Measurements from ENCODE around the gene SMARCAL1. TPM values are rescaled to one million over a fixed set of nuclear protein-coding genes. Genes with fewer than 3 reads are reported as not detected.

Gene SMARCAL1
- 1 to 10 TPM; 5.4 to 6.7 TPM for polyA plus RNA-seq

- H3K27me3 ChIP-seq (ENCODE audit: control insufficient read depth in 1 of 2, insufficient read depth in 2 of 2, low read length in 2 of 2): no peaks in the 10 kb centered on the region
- 6% methylated on average over 54 to 56 of the region's 56 CpGs for WGBS, 2 donors
- H3K4me1 ChIP-seq (ENCODE audit: control insufficient read depth in 2 of 2, insufficient read depth in 2 of 2, low read length in 1 of 2): no peaks in the 10 kb centered on the region
- no peaks in the 10 kb centered on the region for H3K9me3 ChIP-seq (ENCODE audit: control insufficient read depth in 2 of 2, insufficient read depth in 1 of 2, low read depth in 1 of 2, low read length in 1 of 2)
- H3K27ac ChIP-seq (ENCODE audit: low read depth in 2 of 2, low read length in 1 of 2): peak within 1 kb of the TSS; percentile 90 to 93
- H3K36me3 ChIP-seq (ENCODE audit: control insufficient read depth in 2 of 2, insufficient read depth in 2 of 2, low read length in 1 of 2): peaks cover 6 to 10% of the 10 kb centered on the region in 2 donors
- H3K4me3 ChIP-seq (ENCODE audit: low read depth in 1 of 2, low read length in 2 of 2): peak within 1 kb of the TSS; percentile 67 to 72
Measured at GRCh38 chr2:216412022-216412999, at the start of gene SMARCAL1. Gene SMARCAL1 (plus strand): TSS chr2:216412484. CDS start chr2:216414705, 2,221 bp downstream.

GRCh38 chr2:216362730-216363129, 49.6 kb upstream of the SMARCAL1 start:
- Histone ChIP-seq H3K36me3 (ENCODE audit: control insufficient read depth in 2 of 2, insufficient read depth in 2 of 2, low read length in 1 of 2) (no peaks in the 10 kb centered on the region), H3K27me3 (ENCODE audit: control insufficient read depth in 1 of 2, insufficient read depth in 2 of 2, low read length in 2 of 2) (no peaks in the 10 kb centered on the region), H3K27ac (ENCODE audit: low read depth in 2 of 2, low read length in 1 of 2) (no peak overlapping the region), H3K4me1 (ENCODE audit: control insufficient read depth in 2 of 2, insufficient read depth in 2 of 2, low read length in 1 of 2) (peaks cover 2% of the 10 kb centered on the region in 2 donors), H3K9me3 (ENCODE audit: control insufficient read depth in 2 of 2, insufficient read depth in 1 of 2, low read depth in 1 of 2, low read length in 1 of 2) (no peaks in the 10 kb centered on the region), H3K4me3 (ENCODE audit: low read depth in 1 of 2, low read length in 2 of 2) (no peak overlapping the region)
- WGBS, 2 donors: 37 to 42% methylated on average over 2 of the region's 2 CpGs

- Histone ChIP-seq H3K4me3 (ENCODE audit: low read depth in 1 of 2, low read length in 2 of 2) (no peak overlapping the region), H3K9me3 (ENCODE audit: control insufficient read depth in 2 of 2, insufficient read depth in 1 of 2, low read depth in 1 of 2, low read length in 1 of 2) (no peaks in the 10 kb centered on the region), H3K27me3 (ENCODE audit: control insufficient read depth in 1 of 2, insufficient read depth in 2 of 2, low read length in 2 of 2) (no peaks in the 10 kb centered on the region)
Measured at GRCh38 chr2:216363221-216363620, 49.1 kb upstream of the SMARCAL1 start.

GRCh38 chr2:216365518-216365917, 46.8 kb upstream of the SMARCAL1 start:
- 87 to 90% methylated on average over 2 of the region's 2 CpGs for WGBS, 2 donors
- Histone ChIP-seq H3K27me3 (ENCODE audit: control insufficient read depth in 1 of 2, insufficient read depth in 2 of 2, low read length in 2 of 2) (peaks cover 0 to 3% of the 10 kb centered on the region in 2 donors), H3K27ac (ENCODE audit: low read depth in 2 of 2, low read length in 1 of 2) (no peak overlapping the region), H3K4me3 (ENCODE audit: low read depth in 1 of 2, low read length in 2 of 2) (no peak overlapping the region), H3K4me1 (ENCODE audit: control insufficient read depth in 2 of 2, insufficient read depth in 2 of 2, low read length in 1 of 2) (peaks cover 2% of the 10 kb centered on the region in 2 donors), H3K9me3 (ENCODE audit: control insufficient read depth in 2 of 2, insufficient read depth in 1 of 2, low read depth in 1 of 2, low read length in 1 of 2) (no peaks in the 10 kb centered on the region), H3K36me3 (ENCODE audit: control insufficient read depth in 2 of 2, insufficient read depth in 2 of 2, low read length in 1 of 2) (no peaks in the 10 kb centered on the region)

More at GRCh38 chr2:216363221-216363620, 49.1 kb upstream of the SMARCAL1 start:
- 42 to 57% methylated on average over 3 of the region's 3 CpGs for WGBS, 2 donors
- Histone ChIP-seq H3K27ac (ENCODE audit: low read depth in 2 of 2, low read length in 1 of 2) (no peak overlapping the region), H3K36me3 (ENCODE audit: control insufficient read depth in 2 of 2, insufficient read depth in 2 of 2, low read length in 1 of 2) (no peaks in the 10 kb centered on the region), H3K4me1 (ENCODE audit: control insufficient read depth in 2 of 2, insufficient read depth in 2 of 2, low read length in 1 of 2) (peaks cover 2% of the 10 kb centered on the region in 2 donors)

- H3K36me3 ChIP-seq (ENCODE audit: control insufficient read depth in 2 of 2, insufficient read depth in 2 of 2, low read length in 1 of 2): no peaks in the 10 kb centered on the region
- H3K27me3 ChIP-seq (ENCODE audit: control insufficient read depth in 1 of 2, insufficient read depth in 2 of 2, low read length in 2 of 2): peaks cover 0 to 11% of the 10 kb centered on the region in 2 donors
- 46 to 48% methylated on average over 5 of the region's 5 CpGs for WGBS, 2 donors
- H3K4me1 ChIP-seq (ENCODE audit: control insufficient read depth in 2 of 2, insufficient read depth in 2 of 2, low read length in 1 of 2): peaks cover 4 to 8% of the 10 kb centered on the region in 2 donors
- no peaks in the 10 kb centered on the region for H3K9me3 ChIP-seq (ENCODE audit: control insufficient read depth in 2 of 2, insufficient read depth in 1 of 2, low read depth in 1 of 2, low read length in 1 of 2)
- no peak overlapping the region for H3K4me3 ChIP-seq (ENCODE audit: low read depth in 1 of 2, low read length in 2 of 2)
- no peak overlapping the region for H3K27ac ChIP-seq (ENCODE audit: low read depth in 2 of 2, low read length in 1 of 2)
Measured at GRCh38 chr2:216366777-216367471, 45.4 kb upstream of the SMARCAL1 start.

- Histone ChIP-seq H3K9me3 (ENCODE audit: control insufficient read depth in 2 of 2, insufficient read depth in 1 of 2, low read depth in 1 of 2, low read length in 1 of 2) (no peaks in the 10 kb centered on the region), H3K36me3 (ENCODE audit: control insufficient read depth in 2 of 2, insufficient read depth in 2 of 2, low read length in 1 of 2) (no peaks in the 10 kb centered on the region), H3K27me3 (ENCODE audit: control insufficient read depth in 1 of 2, insufficient read depth in 2 of 2, low read length in 2 of 2) (peaks cover 0 to 11% of the 10 kb centered on the region in 2 donors), H3K4me1 (ENCODE audit: control insufficient read depth in 2 of 2, insufficient read depth in 2 of 2, low read length in 1 of 2) (peaks cover 2 to 12% of the 10 kb centered on the region in 2 donors), H3K4me3 (ENCODE audit: low read depth in 1 of 2, low read length in 2 of 2) (no peak overlapping the region), H3K27ac (ENCODE audit: low read depth in 2 of 2, low read length in 1 of 2) (no peak overlapping the region)
- 70 to 80% methylated on average over 18 of the region's 18 CpGs for WGBS, 2 donors
Measured at GRCh38 chr2:216369821-216370220, 42.5 kb upstream of the SMARCAL1 start.

GRCh38 chr2:216370961-216371712, 41.1 kb upstream of the SMARCAL1 start:
- H3K36me3 ChIP-seq (ENCODE audit: control insufficient read depth in 2 of 2, insufficient read depth in 2 of 2, low read length in 1 of 2): no peaks in the 10 kb centered on the region
- H3K27me3 ChIP-seq (ENCODE audit: control insufficient read depth in 1 of 2, insufficient read depth in 2 of 2, low read length in 2 of 2): peaks cover 0 to 11% of the 10 kb centered on the region in 2 donors
- no peaks in the 10 kb centered on the region for H3K9me3 ChIP-seq (ENCODE audit: control insufficient read depth in 2 of 2, insufficient read depth in 1 of 2, low read depth in 1 of 2, low read length in 1 of 2)
- no peak overlapping the region for H3K27ac ChIP-seq (ENCODE audit: low read depth in 2 of 2, low read length in 1 of 2)
- WGBS, 2 donors: 2 to 4% methylated on average over 30 to 53 of the region's 53 CpGs
- H3K4me1 ChIP-seq (ENCODE audit: control insufficient read depth in 2 of 2, insufficient read depth in 2 of 2, low read length in 1 of 2): peaks cover 2 to 12% of the 10 kb centered on the region in 2 donors
- no peak overlapping the region for H3K4me3 ChIP-seq (ENCODE audit: low read depth in 1 of 2, low read length in 2 of 2)

- H3K4me1 ChIP-seq (ENCODE audit: control insufficient read depth in 2 of 2, insufficient read depth in 2 of 2, low read length in 1 of 2): peaks cover 2 to 12% of the 10 kb centered on the region in 2 donors
- H3K9me3 ChIP-seq (ENCODE audit: control insufficient read depth in 2 of 2, insufficient read depth in 1 of 2, low read depth in 1 of 2, low read length in 1 of 2): no peaks in the 10 kb centered on the region
- WGBS, 2 donors: 3% methylated on average over 55 to 59 of the region's 60 CpGs
- peak within 1 kb of the TSS in 1 of 2 donors; percentile 8 for H3K4me3 ChIP-seq (ENCODE audit: low read depth in 1 of 2, low read length in 2 of 2)
- no peak within 1 kb of the TSS for H3K27ac ChIP-seq (ENCODE audit: low read depth in 2 of 2, low read length in 1 of 2)
- H3K36me3 ChIP-seq (ENCODE audit: control insufficient read depth in 2 of 2, insufficient read depth in 2 of 2, low read length in 1 of 2): no peaks in the 10 kb centered on the region
- H3K27me3 ChIP-seq (ENCODE audit: control insufficient read depth in 1 of 2, insufficient read depth in 2 of 2, low read length in 2 of 2): peaks cover 0 to 11% of the 10 kb centered on the region in 2 donors
Measured at GRCh38 chr2:216371721-216372702, 40.3 kb upstream of the SMARCAL1 start, which contains the start of gene MARCHF4. Gene MARCHF4 (minus strand): TSS chr2:216372483. CDS start chr2:216370260, 2,223 bp downstream.

Measured in esophagus (tissue), 2 donors.